Right lobe of liver (tissue), 6 donors: ENCODE measurements around the gene HHATL. TPM values are rescaled to one million over a fixed set of nuclear protein-coding genes. Genes with fewer than 3 reads are reported as not detected.

Experiments used
- ATAC-seq, 4 donors: fragments of 200-7000 bp; cut with Tn5 transposase; one replicate each; pipeline ENCODE4 v1.9.1; 2020; ENCODE audit warnings: mild to moderate bottlenecking in 4 of 4, moderate library complexity in 4 of 4
- DNase-seq, 3 donors: peaks; one replicate each; pipeline ENCODE4 v3.0.0-alpha.2; 2020
- H3K27ac ChIP-seq, 3 donors: fragments of 200-600 bp; one replicate each; pipeline ENCODE4 v1.8.0; 2022
- H3K27me3 ChIP-seq, 2 donors: fragments of 200-600 bp; one replicate each; pipeline ENCODE4 v1.8.0; 2022
- H3K36me3 ChIP-seq, 4 donors: fragments of 200-600 bp; sonication (generic) in 1 of 4; one replicate each; pipeline versions ENCODE4 v1.5.1 to v1.8.0; 2017 to 2022; ENCODE audit warnings: control low read depth in 1 of 4
- H3K4me1 ChIP-seq, 4 donors: fragments of 200-600 bp; sonication (generic) in 1 of 4; one replicate each; pipeline versions ENCODE4 v1.5.1 to v1.8.0; 2017 to 2022; ENCODE audit warnings: control low read depth in 1 of 4
- H3K4me3 ChIP-seq, 3 donors: fragments of 200-600 bp; one replicate each; pipeline ENCODE4 v1.8.0; 2022
- H3K9me3 ChIP-seq, 4 donors: fragments of 200-600 bp; sonication (generic) in 1 of 4; one replicate each; pipeline versions ENCODE4 v1.5.1 to v1.8.0; 2017 to 2022; ENCODE audit warnings: control low read depth in 1 of 4
- POLR2A ChIP-seq: fragments of 450-650 bp; IDR thresholded peaks from one replicate; pipeline ENCODE4 v1.6.1; 2017; ENCODE audit warnings: antibody characterized with exemption, mild to moderate bottlenecking
- WGBS: methylation state at CpG from one replicate; pipeline ENCODE4 v1.1.6; 2018; ENCODE audit warnings: low coverage, low lambda C conversion rate; ENCODE audit not compliant: insufficient coverage; ENCODE audit errors: missing lambda C conversion rate; 5-methylcytosine and 5-hydroxymethylcytosine counted together
- intact Hi-C, 2 donors: fragments of 100-400 bp; cut with DNase I; formaldehyde crosslinking; loops; one replicate each; pipeline versions ENCODE4 v1.11.2 to v1.14.1; 2022
- long read RNA-seq: library from polyadenylated mRNA; unstranded; transcript quantifications from one replicate; pipeline ENCODE4 v2.0.0, GENCODE V29; 2019
- total RNA-seq, 6 experiments: library from RNA; depleted of rRNA in 2 of 6; stranded (reverse); fragments of >200 nt in 2 of 6; fragmentation: NEBNext Ultra II Directional in 3 of 6; extraction: Animal tissue kit (Norgen Biotek cat#: 25700) in 3 of 6; gene quantifications; one replicate each; pipeline versions ENCODE4 v1.1.0 to v1.2.4, GENCODE V29; 2016 to 2023
- TF ChIP-seq, protein P1 (sequence below), 4 donors: fragments of 200-600 bp in 3 of 4; fragments of 450-650 bp in 1 of 4; IDR thresholded peaks; one replicate each; pipeline versions ENCODE4 v1.5.1 to v1.8.0; 2016 to 2022; ENCODE audit warnings: antibody characterized with exemption in 4 of 4, mild to moderate bottlenecking in 2 of 4
- donor health status: DM: no; HTN: yes; CAD: no.
- donor health status: DM: no; HTN: no; CAD: no.
- donor health status: DM: no; HTN: no; CAD: no.
- donor health status: DM: no; HTN: yes; CAD: no.
- donor health status: DM: no; HTN: yes; CAD: no.

Gene HHATL, protein sequence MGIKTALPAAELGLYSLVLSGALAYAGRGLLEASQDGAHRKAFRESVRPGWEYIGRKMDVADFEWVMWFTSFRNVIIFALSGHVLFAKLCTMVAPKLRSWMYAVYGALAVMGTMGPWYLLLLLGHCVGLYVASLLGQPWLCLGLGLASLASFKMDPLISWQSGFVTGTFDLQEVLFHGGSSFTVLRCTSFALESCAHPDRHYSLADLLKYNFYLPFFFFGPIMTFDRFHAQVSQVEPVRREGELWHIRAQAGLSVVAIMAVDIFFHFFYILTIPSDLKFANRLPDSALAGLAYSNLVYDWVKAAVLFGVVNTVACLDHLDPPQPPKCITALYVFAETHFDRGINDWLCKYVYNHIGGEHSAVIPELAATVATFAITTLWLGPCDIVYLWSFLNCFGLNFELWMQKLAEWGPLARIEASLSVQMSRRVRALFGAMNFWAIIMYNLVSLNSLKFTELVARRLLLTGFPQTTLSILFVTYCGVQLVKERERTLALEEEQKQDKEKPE
- total RNA-seq = 1 to 10 TPM in 1 of 6 experiments, under 1 TPM in 2, not detected in 3; 0.29 to 1.0 (median 0.60) TPM
- long read RNA-seq = 0 reads

DNA sequence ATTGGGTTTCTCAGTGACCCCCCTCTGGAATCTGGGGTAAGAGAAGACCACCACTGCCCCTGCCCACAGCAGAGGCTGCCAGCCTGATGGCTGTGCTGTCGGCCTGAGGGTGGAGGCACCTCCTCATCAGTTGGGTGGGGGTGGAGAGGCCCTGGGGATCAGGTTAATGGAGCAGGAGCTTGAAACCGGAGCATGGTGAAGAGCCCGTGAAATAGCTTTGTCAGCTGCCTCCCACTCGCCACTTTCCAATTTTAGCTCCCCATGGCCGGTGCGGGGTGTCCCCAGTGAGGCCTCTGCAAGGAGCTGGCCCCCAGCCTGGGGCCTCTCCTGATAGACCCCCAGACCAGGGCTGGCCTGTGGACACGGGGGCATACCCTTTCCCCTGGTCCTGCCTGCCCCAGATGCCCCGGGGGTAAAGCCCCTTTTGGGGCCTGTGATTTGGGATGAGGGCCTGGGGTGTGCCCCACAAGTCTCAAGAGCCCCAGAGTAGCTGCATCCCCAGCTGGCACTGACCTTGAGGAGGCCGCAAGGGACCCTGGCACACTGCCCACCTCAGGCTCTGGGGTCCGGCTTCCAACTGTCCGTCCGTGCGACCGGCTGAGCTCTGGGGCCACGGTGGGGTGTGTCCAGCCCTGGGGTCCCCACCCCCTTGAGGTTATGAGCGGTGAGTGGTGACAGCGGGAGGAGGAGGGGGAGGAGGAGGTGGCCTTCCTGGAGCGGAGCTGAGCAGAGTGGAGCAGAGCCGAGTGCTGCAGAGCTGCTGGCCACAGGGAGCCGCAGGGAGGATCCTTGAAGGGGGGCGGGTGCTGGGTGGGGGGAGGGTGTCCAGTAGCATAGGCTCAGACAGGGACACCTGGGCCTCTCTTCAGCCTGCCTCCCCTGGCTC is at the start of gene HHATL:
Gene HHATL, minus strand, starts transcription at position 733 of the 886 bp plus-strand sequence. CDS start 1,972 bp downstream, outside the sequence.
- no peaks in the 10 kb centered on the region for H3K36me3 ChIP-seq
- no peaks in the 10 kb centered on the region for H3K27me3 ChIP-seq
- 40% methylated on average over 1 of the region's 21 CpGs for WGBS
- intact Hi-C loops = no loop called here
- no peak within 1 kb of the TSS for H3K4me3 ChIP-seq
- H3K27ac ChIP-seq = no peak within 1 kb of the TSS
- ATAC-seq = no peak
- no peak for TF ChIP-seq POLR2A
- DNase-seq = no peak
- no peaks in the 10 kb centered on the region for H3K4me1 ChIP-seq
- no peaks in the 10 kb centered on the region for H3K9me3 ChIP-seq

DNA sequence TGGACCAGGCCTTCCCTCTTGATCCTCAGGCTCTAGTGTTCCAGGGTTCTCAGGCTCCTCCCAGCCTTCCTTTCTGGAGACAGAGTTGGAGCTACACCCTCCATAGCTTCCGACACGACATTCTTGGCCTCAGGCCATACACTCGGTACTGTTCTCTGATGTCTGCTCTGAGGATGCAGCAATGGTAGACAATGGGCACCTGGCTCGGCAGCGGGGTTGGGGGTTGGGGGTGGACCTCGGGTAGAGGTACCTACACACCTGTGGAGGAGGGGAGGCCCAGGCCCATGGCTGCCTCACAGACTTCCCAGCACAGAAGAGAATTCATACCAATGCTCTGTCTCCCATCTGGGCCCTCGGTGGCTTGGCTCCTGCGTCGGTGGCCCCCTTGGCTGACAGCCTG is 49.0 kb upstream of the HHATL start:
- Histone ChIP-seq H3K27me3 (no peaks in the 10 kb centered on the region), H3K4me1 (peaks cover 0 to 21% (median 8%) of the 10 kb centered on the region in 4 donors), H3K4me3 (no peak overlapping the region), H3K36me3 (no peaks in the 10 kb centered on the region), H3K9me3 (no peaks in the 10 kb centered on the region), H3K27ac (no peak overlapping the region)
- 69% methylated on average over 2 of the region's 9 CpGs for WGBS
- DNase-seq (peak in 1 of 3 donors; percentile 44), ATAC-seq (no peak)
- intact Hi-C loops = no loop called here
- TF ChIP-seq, protein P1, sequence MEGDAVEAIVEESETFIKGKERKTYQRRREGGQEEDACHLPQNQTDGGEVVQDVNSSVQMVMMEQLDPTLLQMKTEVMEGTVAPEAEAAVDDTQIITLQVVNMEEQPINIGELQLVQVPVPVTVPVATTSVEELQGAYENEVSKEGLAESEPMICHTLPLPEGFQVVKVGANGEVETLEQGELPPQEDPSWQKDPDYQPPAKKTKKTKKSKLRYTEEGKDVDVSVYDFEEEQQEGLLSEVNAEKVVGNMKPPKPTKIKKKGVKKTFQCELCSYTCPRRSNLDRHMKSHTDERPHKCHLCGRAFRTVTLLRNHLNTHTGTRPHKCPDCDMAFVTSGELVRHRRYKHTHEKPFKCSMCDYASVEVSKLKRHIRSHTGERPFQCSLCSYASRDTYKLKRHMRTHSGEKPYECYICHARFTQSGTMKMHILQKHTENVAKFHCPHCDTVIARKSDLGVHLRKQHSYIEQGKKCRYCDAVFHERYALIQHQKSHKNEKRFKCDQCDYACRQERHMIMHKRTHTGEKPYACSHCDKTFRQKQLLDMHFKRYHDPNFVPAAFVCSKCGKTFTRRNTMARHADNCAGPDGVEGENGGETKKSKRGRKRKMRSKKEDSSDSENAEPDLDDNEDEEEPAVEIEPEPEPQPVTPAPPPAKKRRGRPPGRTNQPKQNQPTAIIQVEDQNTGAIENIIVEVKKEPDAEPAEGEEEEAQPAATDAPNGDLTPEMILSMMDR (IDR thresholded peaks at IDR 0.05) = no peak
- no peak for TF ChIP-seq POLR2A

DNA sequence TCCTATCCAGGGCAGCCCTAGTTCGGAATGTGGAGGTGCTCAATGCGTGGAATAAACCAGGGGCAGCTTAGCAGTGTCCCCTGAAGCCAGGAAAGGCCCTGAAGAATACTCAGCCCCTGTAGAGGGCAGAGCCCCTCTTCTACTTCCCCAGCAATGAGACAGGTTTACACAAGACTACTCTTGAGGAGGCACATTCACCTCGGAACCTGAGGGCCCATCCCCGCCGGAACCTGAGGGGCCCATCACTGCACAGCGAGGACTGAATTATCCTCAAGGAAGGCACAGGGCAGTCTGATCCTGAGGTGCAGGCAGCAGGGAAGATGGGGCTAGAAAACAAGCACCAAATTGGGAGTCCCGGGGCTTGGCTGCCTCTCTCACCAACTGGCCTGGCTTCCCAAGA is 48.2 kb upstream of the HHATL start:
- Histone ChIP-seq H3K4me3 (no peak overlapping the region), H3K27me3 (no peaks in the 10 kb centered on the region), H3K9me3 (no peaks in the 10 kb centered on the region), H3K27ac (no peak overlapping the region), H3K4me1 (peaks cover 0 to 21% (median 9%) of the 10 kb centered on the region in 4 donors), H3K36me3 (no peaks in the 10 kb centered on the region)
- intact Hi-C loops = no loop called here
- ATAC-seq = no peak
- peak in 1 of 3 donors; percentile 28 for DNase-seq
- TF ChIP-seq, protein P1 (IDR thresholded peaks at IDR 0.05) = no peak
- no peak for TF ChIP-seq POLR2A
- 100% methylated on average over 1 of the region's 7 CpGs for WGBS

DNA sequence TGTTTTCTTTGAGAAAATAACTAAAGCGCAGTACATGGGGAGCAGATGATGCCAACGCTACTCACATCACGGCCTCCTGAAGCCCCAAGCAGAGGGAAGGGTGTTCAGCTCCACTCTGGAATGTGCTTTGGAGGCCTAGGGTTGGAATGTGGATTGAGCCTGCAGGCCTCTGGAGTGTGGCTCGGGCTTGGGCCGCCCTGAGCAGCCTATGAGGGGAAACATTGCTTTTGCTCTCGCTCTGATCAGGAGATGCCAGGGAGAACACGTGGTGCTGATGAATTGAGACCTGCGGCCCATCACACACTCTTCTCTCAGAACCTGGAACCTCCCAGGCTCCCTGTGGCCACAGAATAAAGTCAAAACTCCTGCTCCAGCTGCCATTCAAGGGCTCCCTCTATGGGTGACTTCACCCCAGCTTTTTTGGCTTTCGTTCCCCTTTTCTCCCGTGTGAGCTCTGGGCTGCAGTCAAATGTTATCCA is 47.2 kb upstream of the HHATL start:
- Histone ChIP-seq H3K9me3 (no peaks in the 10 kb centered on the region), H3K27ac (no peak overlapping the region), H3K4me3 (no peak overlapping the region), H3K4me1 (peaks cover 0 to 16% (median 7%) of the 10 kb centered on the region in 4 donors), H3K27me3 (no peaks in the 10 kb centered on the region), H3K36me3 (no peaks in the 10 kb centered on the region)
- DNase-seq = no peak
- TF ChIP-seq, protein P1 (IDR thresholded peaks at IDR 0.05) = peak in 3 of 4 donors; percentile 29 to 48 (median 37)
- no peak for TF ChIP-seq POLR2A
- intact Hi-C loops = no loop called here
- 48% methylated on average over 2 of the region's 10 CpGs for WGBS
- peak; percentile 28 to 57 (median 47) for ATAC-seq
